KG1 (cell line): ENCODE results near the gene FOXO4.

Experiments
- DNase-seq: peaks from one replicate; lab custom pipeline; 2025; lab: John Stamatoyannopoulos, UW

FOXO4 gene

GRCh38 chrX:71143508-71143907 is 47.9 kb downstream of the FOXO4 start:
- no peak for DNase-seq

DNA sequence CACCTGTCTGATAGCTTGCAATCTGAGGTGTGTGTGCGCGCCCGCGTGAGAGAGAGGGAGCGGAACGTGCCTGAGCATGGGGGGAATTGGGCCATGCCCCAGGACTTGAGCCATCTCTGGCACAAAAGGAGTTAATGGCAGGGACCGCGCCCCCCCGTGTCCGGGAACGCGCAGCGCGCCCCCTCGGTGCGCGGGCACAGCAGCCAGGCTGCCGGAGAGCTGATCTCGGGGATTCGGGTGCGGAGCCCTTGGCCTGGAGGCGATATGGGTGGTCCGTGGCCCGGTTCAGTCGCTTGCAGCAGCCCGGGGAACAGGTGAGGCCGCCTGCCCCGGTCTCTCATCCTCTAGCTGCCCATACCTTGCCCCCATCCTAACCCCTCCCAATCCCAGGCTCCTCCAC is 49.0 kb downstream of the FOXO4 start, which contains the start of gene NLGN3:
Gene NLGN3 (plus strand): TSS at position 191 of the 400 bp plus-strand sequence. CDS start 2,909 bp downstream, outside the sequence.
- no peak for DNase-seq

DNA sequence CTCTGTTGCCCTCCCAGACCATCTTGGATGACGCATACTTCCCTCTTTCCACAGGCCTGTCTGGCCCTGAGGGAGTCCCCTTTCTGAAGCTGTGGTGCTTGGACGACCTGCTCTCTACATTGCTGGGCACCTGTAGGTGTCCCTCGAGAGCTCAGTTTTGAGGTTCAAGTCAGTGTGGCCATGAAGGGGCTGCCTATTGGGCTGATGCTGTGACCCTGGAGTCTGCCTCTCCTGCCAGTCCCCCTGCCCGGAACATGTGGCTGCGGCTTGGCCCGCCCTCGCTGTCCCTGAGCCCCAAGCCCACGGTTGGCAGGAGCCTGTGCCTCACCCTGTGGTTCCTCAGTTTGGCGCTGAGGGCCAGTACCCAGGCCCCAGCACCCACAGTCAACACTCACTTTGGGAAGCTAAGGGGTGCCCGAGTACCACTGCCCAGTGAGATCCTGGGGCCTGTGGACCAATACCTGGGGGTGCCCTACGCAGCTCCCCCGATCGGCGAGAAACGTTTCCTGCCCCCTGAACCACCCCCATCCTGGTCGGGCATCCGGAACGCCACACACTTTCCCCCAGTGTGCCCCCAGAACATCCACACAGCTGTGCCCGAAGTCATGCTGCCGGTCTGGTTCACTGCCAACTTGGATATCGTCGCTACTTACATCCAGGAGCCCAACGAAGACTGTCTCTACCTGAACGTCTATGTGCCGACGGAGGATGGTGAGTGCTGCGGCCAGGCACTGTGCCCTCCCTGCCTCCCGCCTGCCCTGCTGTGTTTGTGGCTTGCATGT is 52.0 kb downstream of the FOXO4 start:
- no peak for DNase-seq

DNA sequence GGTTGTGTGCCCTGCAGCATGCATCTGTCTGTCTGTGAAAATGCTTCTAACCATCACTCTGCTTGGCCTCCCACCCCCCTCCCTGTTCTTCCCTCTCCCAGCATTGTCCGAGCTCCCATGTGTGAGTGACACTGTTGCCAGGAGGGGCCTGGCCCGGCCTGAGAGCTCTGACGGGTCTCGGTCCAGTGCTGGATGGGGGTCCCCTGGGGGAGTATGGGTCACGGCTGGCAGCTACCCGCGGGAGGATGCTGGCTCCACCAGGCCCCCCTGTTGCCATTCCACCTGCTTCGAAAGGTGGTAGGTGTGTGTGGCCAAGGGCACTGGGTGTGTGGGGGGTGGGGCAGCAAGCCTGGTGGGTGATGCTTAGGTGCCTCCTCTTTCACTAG is 52.6 kb downstream of the FOXO4 start:
- DNase-seq: no peak

- DNase-seq: no peak
Measured at GRCh38 chrX:71151366-71151765, 55.7 kb downstream of the FOXO4 start.
